Activated CD4-positive, alpha-beta memory T cell treated with anti-CD3 and anti-CD28 coated beads for 36 hours (primary cell): Measurements from ENCODE around the gene MAST4. TPM values are rescaled to one million over a fixed set of nuclear protein-coding genes. Genes with fewer than 3 reads are reported as not detected.
A peak's percentile ranks its signal among the peaks of the same experiment; 100 is the strongest.

Source experiments
- CTCF ChIA-PET: fragments of 350-600 bp; sonication (Branson Sonifier 250); formaldehyde crosslinking; loops from one replicate; lab custom pipeline; 2021; ENCODE audit warnings: antibody characterized with exemption, inconsistent platforms; lab: Charles Lee
- POLR2A ChIA-PET: fragments of 350-600 bp; sonication (Branson Sonifier 250); formaldehyde crosslinking; loops from one replicate; lab custom pipeline; 2021; ENCODE audit warnings: antibody characterized with exemption; lab: Charles Lee
- DNase-seq: peaks from one replicate; pipeline ENCODE4 v3.0.0-alpha.2; 2020
- H3K27ac Mint-ChIP-seq: one replicate; pipeline ENCODE4 v1.8.0; 2021; ENCODE audit warnings: mixed read lengths
- H3K27me3 Mint-ChIP-seq: one replicate; pipeline ENCODE4 v1.8.0; 2021; ENCODE audit warnings: mixed read lengths
- H3K36me3 Mint-ChIP-seq: one replicate; pipeline ENCODE4 v1.8.0; 2021; ENCODE audit warnings: mixed read lengths
- H3K4me1 Mint-ChIP-seq: one replicate; pipeline ENCODE4 v1.8.0; 2021; ENCODE audit warnings: low read depth, mixed read lengths
- H3K4me3 Mint-ChIP-seq: one replicate; pipeline ENCODE4 v1.8.0; 2021; ENCODE audit warnings: mild to moderate bottlenecking, mixed read lengths
- H3K9me3 Mint-ChIP-seq: one replicate; pipeline ENCODE4 v1.8.0; 2021; ENCODE audit warnings: mixed read lengths
- intact Hi-C: fragments of 100-400 bp; cut with micrococcal nuclease; formaldehyde crosslinking; loops from one replicate; pipeline ENCODE4 v1.15.1; 2023
- total RNA-seq, 2 experiments: library from RNA; stranded (reverse); gene quantifications; one replicate each; pipeline ENCODE4 v1.2.3, GENCODE V29; 2021

The MAST4 gene
- total RNA-seq, 2 experiments from 2014 or later, result 30.2 to 30.3 TPM

- ChIA-PET POLR2A (interaction anchor here (0.6 to 8.7 kb wide), 3 partner anchors 14 to 291 kb away, joined by 3 to 104 read pairs (median 4); no protein-coding TSS in a partner anchor), CTCF (interaction anchor here (14.4 kb wide), 1 partner anchor 40 kb away, joined by 363 read pairs; no protein-coding TSS in a partner anchor)
- H3K9me3 Mint-ChIP-seq, result peaks cover 16% of the 10 kb centered on the region
- peaks cover 10% of the 10 kb centered on the region for H3K36me3 Mint-ChIP-seq
- intact Hi-C loops, result loop anchor here (10.0 kb wide), 3 partner anchors 648 to 1232 kb away; partner anchors contain the start of gene SREK1
- H3K27ac Mint-ChIP-seq, result peak overlapping the region; percentile 80
- H3K4me1 Mint-ChIP-seq, result peaks cover 79% of the 10 kb centered on the region
- H3K4me3 Mint-ChIP-seq, result peak overlapping the region; percentile 19
- DNase-seq, result no peak
- no peaks in the 10 kb centered on the region for H3K27me3 Mint-ChIP-seq
Observed at GRCh38 chr5:67202828-67203227, 606.6 kb downstream of the MAST4 start.

- CTCF ChIA-PET, result interaction anchor here (0.6 to 14.4 kb wide), 2 partner anchors 41 to 52 kb away, joined by 3 to 363 read pairs; no protein-coding TSS in a partner anchor
- Mint-ChIP-seq H3K4me1 (peaks cover 79% of the 10 kb centered on the region), H3K27ac (peak overlapping the region; percentile 73), H3K4me3 (no peak overlapping the region), H3K9me3 (peaks cover 13% of the 10 kb centered on the region), H3K36me3 (peaks cover 10% of the 10 kb centered on the region), H3K27me3 (no peaks in the 10 kb centered on the region)
- intact Hi-C loops, result loop anchor here (10.0 kb wide), 3 partner anchors 649 to 1231 kb away; partner anchors contain the start of gene SREK1
- POLR2A ChIA-PET, result interaction anchor here (2.0 to 8.7 kb wide), 2 partner anchors 15 to 38 kb away, joined by 4 to 104 read pairs; no protein-coding TSS in a partner anchor
- DNase-seq, result no peak
Observed at GRCh38 chr5:67203701-67204074, 607.5 kb downstream of the MAST4 start.

- H3K27ac Mint-ChIP-seq, result peak overlapping the region; percentile 73
- peaks cover 5% of the 10 kb centered on the region for H3K36me3 Mint-ChIP-seq
- H3K4me1 Mint-ChIP-seq, result peaks cover 81% of the 10 kb centered on the region
- DNase-seq, result no peak
- H3K9me3 Mint-ChIP-seq, result peaks cover 8% of the 10 kb centered on the region
- intact Hi-C loops, result loop anchor here (5.0 to 10.0 kb wide), 5 partner anchors 378 to 1230 kb away; partner anchors contain the start of gene SREK1
- H3K4me3 Mint-ChIP-seq, result no peak overlapping the region
- ChIA-PET CTCF (interaction anchor here (0.8 to 14.4 kb wide), 3 partner anchors 42 to 218 kb away, joined by 3 to 363 read pairs (median 10); no protein-coding TSS in a partner anchor), POLR2A (interaction anchor here (8.7 kb wide), 1 partner anchor 40 kb away, joined by 104 read pairs; no protein-coding TSS in a partner anchor)
- H3K27me3 Mint-ChIP-seq, result no peaks in the 10 kb centered on the region
Observed at GRCh38 chr5:67204821-67205220, 608.6 kb downstream of the MAST4 start.

DNA sequence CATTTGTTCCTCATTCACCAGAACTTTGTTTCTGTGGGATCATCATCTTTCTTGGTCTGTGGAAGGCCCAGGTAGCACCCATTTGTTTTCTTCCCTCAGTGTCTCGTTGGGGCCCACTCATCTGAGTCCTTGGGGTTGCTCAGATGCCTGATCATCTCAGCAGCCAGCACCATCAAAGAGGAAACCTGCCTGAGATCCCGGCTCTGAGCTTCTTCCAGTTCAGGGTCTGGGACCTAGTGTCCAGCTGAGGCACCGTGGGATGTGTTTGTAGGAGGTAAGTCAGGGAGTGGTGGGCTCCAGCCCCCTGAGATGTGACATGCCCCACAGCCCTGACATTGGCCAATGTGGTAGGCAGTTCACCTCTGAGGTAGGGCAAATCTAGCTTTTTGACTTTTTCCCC lies 609.8 kb downstream of the MAST4 start:
- Mint-ChIP-seq H3K27me3 (no peaks in the 10 kb centered on the region), H3K4me3 (peak overlapping the region; percentile 38), H3K27ac (peak overlapping the region; percentile 90), H3K36me3 (peaks cover 5% of the 10 kb centered on the region), H3K4me1 (peaks cover 77% of the 10 kb centered on the region), H3K9me3 (peaks cover 6% of the 10 kb centered on the region)
- POLR2A ChIA-PET, result interaction anchor here (1.4 to 8.7 kb wide), 5 partner anchors 10 to 378 kb away, joined by 3 to 104 read pairs (median 4); no protein-coding TSS in a partner anchor
- peak; percentile 49 for DNase-seq
- intact Hi-C loops, result loop anchor here (1.0 to 10.0 kb wide), 7 partner anchors 9 to 1229 kb away; partner anchors contain the start of gene SREK1
- CTCF ChIA-PET, result interaction anchor here (1.1 to 14.4 kb wide), 7 partner anchors 16 to 391 kb away, joined by 3 to 363 read pairs (median 4); no protein-coding TSS in a partner anchor

DNA sequence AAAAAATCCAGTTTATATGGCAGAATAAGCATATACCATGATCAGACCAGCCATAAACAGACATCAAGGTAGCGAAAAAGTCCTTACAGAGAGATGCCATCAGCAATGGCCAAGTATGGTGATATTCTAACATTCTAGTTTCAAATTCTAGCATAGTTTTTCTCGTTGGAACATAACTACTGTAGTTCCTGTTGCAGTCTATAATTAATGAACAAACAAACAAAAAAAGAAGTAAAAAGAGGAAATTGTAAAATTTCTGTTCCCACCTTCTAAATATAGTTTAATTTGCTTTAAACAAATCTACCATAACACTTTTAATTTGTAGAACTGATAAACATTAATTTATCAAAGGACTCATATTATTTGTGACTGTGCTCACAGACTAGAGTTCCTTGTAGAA lies 610.3 kb downstream of the MAST4 start:
- H3K9me3 Mint-ChIP-seq, result peaks cover under 1% of the 10 kb centered on the region
- H3K4me3 Mint-ChIP-seq, result peak overlapping the region; percentile 52

DNA sequence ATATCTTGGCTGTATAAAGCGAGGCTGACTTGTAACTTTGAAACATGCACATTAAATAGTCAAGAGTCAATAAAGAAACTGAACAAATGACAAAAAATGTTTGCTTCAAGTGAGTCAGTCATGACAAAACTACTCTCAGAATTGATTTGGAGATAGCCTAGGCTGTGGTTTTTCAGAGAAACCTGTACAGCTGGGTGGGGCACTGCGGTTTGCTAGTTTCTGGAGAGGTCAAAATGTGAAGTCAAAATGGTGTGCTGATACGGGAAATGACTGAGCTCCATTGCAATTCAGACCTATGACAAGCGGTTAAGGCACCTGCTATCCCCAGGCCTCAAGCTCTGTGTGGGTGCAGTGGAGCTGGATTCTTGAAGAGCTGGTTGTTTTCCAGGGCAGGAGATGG lies 610.7 kb downstream of the MAST4 start:
- H3K4me3 Mint-ChIP-seq, result peak overlapping the region; percentile 52
- DNase-seq, result peak; percentile 96
- H3K27me3 Mint-ChIP-seq, result no peaks in the 10 kb centered on the region
- H3K4me1 Mint-ChIP-seq, result peaks cover 72% of the 10 kb centered on the region
- peaks cover 2% of the 10 kb centered on the region for H3K36me3 Mint-ChIP-seq
- intact Hi-C loops, result loop anchor here (1.0 to 10.0 kb wide), 16 partner anchors 9 to 1228 kb away; partner anchors contain the start of gene SREK1
- ChIA-PET CTCF (interaction anchor here (0.6 to 14.4 kb wide), 18 partner anchors 9 to 1069 kb away, joined by 3 to 363 read pairs (median 4); no protein-coding TSS in a partner anchor), POLR2A (interaction anchor here (0.6 to 8.7 kb wide), 12 partner anchors 9 to 1009 kb away, joined by 3 to 104 read pairs (median 4); partner anchors contain the start of gene PIK3R1)
- no peaks in the 10 kb centered on the region for H3K9me3 Mint-ChIP-seq
- H3K27ac Mint-ChIP-seq, result peak overlapping the region; percentile 90

More for the DNA sequence above, 610.3 kb downstream of the MAST4 start:
- ChIA-PET CTCF (interaction anchor here (0.8 to 14.4 kb wide), 14 partner anchors 11 to 1046 kb away, joined by 3 to 363 read pairs (median 4); no protein-coding TSS in a partner anchor), POLR2A (interaction anchor here (0.9 to 8.7 kb wide), 11 partner anchors 10 to 1009 kb away, joined by 3 to 104 read pairs (median 4); partner anchors contain the start of gene PIK3R1)
- intact Hi-C loops, result loop anchor here (1.0 to 10.0 kb wide), 7 partner anchors 9 to 1228 kb away; partner anchors contain the start of gene SREK1
- Mint-ChIP-seq H3K4me1 (peaks cover 74% of the 10 kb centered on the region), H3K36me3 (peaks cover 2% of the 10 kb centered on the region), H3K27ac (peak overlapping the region; percentile 90), H3K27me3 (no peaks in the 10 kb centered on the region)
- DNase-seq, result no peak

- no peaks in the 10 kb centered on the region for H3K27me3 Mint-ChIP-seq
- ChIA-PET POLR2A (interaction anchor here (8.7 kb wide), 1 partner anchor 43 kb away, joined by 104 read pairs; no protein-coding TSS in a partner anchor), CTCF (interaction anchor here (0.6 to 14.4 kb wide), 17 partner anchors 10 to 430 kb away, joined by 3 to 363 read pairs (median 6); no protein-coding TSS in a partner anchor)
- intact Hi-C loops, result loop anchor here (5.0 to 10.0 kb wide), 5 partner anchors 381 to 1226 kb away; partner anchors contain the start of gene SREK1
- peaks cover 2% of the 10 kb centered on the region for H3K36me3 Mint-ChIP-seq
- no peak for DNase-seq
- peak overlapping the region; percentile 90 for H3K27ac Mint-ChIP-seq
- H3K4me3 Mint-ChIP-seq, result no peak overlapping the region
- no peaks in the 10 kb centered on the region for H3K9me3 Mint-ChIP-seq
- peaks cover 60% of the 10 kb centered on the region for H3K4me1 Mint-ChIP-seq
Observed at GRCh38 chr5:67208403-67208802, 612.2 kb downstream of the MAST4 start.

GRCh38 chr5:67209141-67209771 lies 613.1 kb downstream of the MAST4 start:
- CTCF ChIA-PET, result interaction anchor here (0.6 to 14.4 kb wide), 16 partner anchors 9 to 394 kb away, joined by 3 to 363 read pairs (median 5); no protein-coding TSS in a partner anchor
- DNase-seq, result peak; percentile 67
- POLR2A ChIA-PET, result interaction anchor here (8.7 kb wide), 1 partner anchor 44 kb away, joined by 104 read pairs; no protein-coding TSS in a partner anchor
- peak overlapping the region; percentile 46 for H3K27ac Mint-ChIP-seq
- no peak overlapping the region for H3K4me3 Mint-ChIP-seq
- H3K4me1 Mint-ChIP-seq, result peaks cover 57% of the 10 kb centered on the region
- H3K9me3 Mint-ChIP-seq, result no peaks in the 10 kb centered on the region
- no peaks in the 10 kb centered on the region for H3K27me3 Mint-ChIP-seq
- peaks cover 2% of the 10 kb centered on the region for H3K36me3 Mint-ChIP-seq
- intact Hi-C loops, result loop anchor here (5.0 to 10.0 kb wide), 5 partner anchors 382 to 1226 kb away; partner anchors contain the start of gene SREK1

- Mint-ChIP-seq H3K4me1 (peaks cover 54% of the 10 kb centered on the region), H3K27me3 (no peaks in the 10 kb centered on the region), H3K27ac (no peak overlapping the region), H3K9me3 (no peaks in the 10 kb centered on the region), H3K4me3 (no peak overlapping the region), H3K36me3 (peaks cover under 1% of the 10 kb centered on the region)
- CTCF ChIA-PET, result interaction anchor here (14.4 kb wide), 1 partner anchor 49 kb away, joined by 363 read pairs; no protein-coding TSS in a partner anchor
- DNase-seq, result no peak
- POLR2A ChIA-PET, result no interaction called here
- intact Hi-C loops, result no loop called here
Observed at GRCh38 chr5:67211926-67212325, 615.7 kb downstream of the MAST4 start.

DNA sequence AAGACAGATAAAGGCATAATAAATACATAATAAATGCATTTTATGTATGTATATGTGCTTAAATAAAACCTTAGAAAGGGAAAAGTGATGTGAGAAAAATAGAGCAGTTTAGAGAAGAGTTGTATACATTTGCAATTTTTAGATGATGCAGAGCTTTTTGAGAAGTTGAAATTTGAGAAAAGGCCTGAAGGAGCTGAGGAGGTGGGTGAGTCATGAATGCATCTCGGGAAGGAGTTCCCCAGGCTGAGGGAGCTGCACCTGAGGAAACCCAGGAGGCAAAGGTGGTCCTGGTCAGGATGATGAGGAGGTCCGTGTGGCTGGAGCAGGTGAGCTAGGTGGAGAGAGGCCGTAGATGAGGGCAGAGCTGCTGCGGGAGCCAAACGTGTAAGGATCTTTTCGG lies 617.8 kb downstream of the MAST4 start:
- POLR2A ChIA-PET, result no interaction called here
- no peak for DNase-seq
- Mint-ChIP-seq H3K4me1 (peaks cover 52% of the 10 kb centered on the region), H3K4me3 (no peak overlapping the region), H3K27ac (peak overlapping the region; percentile 4), H3K27me3 (no peaks in the 10 kb centered on the region), H3K36me3 (no peaks in the 10 kb centered on the region), H3K9me3 (no peaks in the 10 kb centered on the region)
- intact Hi-C loops, result no loop called here
- CTCF ChIA-PET, result interaction anchor here (0.8 to 3.3 kb wide), 6 partner anchors 32 to 224 kb away, joined by 3 to 17 read pairs (median 4); no protein-coding TSS in a partner anchor
